A673 (cell line): ENCODE measurements around the gene CCR5AS.

Experiments
- BruUV-seq: library from RNA; stranded (reverse); fragments of 400-500 nt; replicated peaks from 2 replicates; lab custom pipeline; 2021; lab: Mats Ljungman, UMichigan
- CTCF ChIA-PET: fragments of 300-600 bp; sonication (Branson Sonifier 250); formaldehyde crosslinking; loops from one replicate; lab custom pipeline; 2022; ENCODE audit warnings: antibody characterized with exemption; lab: Charles Lee
- POLR2A ChIA-PET: fragments of 300-600 bp; sonication (Branson Sonifier 250); formaldehyde crosslinking; loops from one replicate; lab custom pipeline; 2022; ENCODE audit warnings: antibody characterized with exemption; ENCODE audit not compliant: low non-redundant PET; lab: Charles Lee
- DNase-seq: peaks from one replicate; pipeline ENCODE4 v3.0.0-alpha.2; 2015; ENCODE audit warnings: low spot score
- H3K27ac ChIP-seq: fragments of 200-600 bp; sonication (generic); 2 replicates; pipeline ENCODE4 v1.5.1; 2016; ENCODE audit warnings: mixed run types, low read depth, mild to moderate bottlenecking, mixed read lengths, antibody characterized with exemption, low read length; ENCODE audit not compliant: poor library complexity, severe bottlenecking
- H3K27me3 ChIP-seq: fragments of 200-600 bp; sonication (generic); replicated peaks from 2 replicates; pipeline ENCODE4 v1.6.1; 2017; ENCODE audit warnings: mixed run types, low read depth, mild to moderate bottlenecking, mixed read lengths, antibody characterized with exemption, low read length; ENCODE audit not compliant: insufficient read depth, poor library complexity
- H3K36me3 ChIP-seq: fragments of 200-600 bp; sonication (generic); 2 replicates; pipeline ENCODE4 v1.6.1; 2016; ENCODE audit warnings: mixed run types, mild to moderate bottlenecking, mixed read lengths, antibody characterized with exemption, low read length; ENCODE audit not compliant: insufficient read depth, poor library complexity, severe bottlenecking
- H3K4me1 ChIP-seq: fragments of 200-600 bp; sonication (generic); 2 replicates; pipeline ENCODE4 v1.6.1; 2017; ENCODE audit warnings: mixed run types, mild to moderate bottlenecking, mixed read lengths, antibody characterized with exemption, low read length; ENCODE audit not compliant: insufficient read depth, poor library complexity, severe bottlenecking
- H3K4me3 ChIP-seq: fragments of 200-600 bp; sonication (generic); 2 replicates; pipeline ENCODE4 v1.5.1; 2016; ENCODE audit warnings: low read depth, mixed run types, mild to moderate bottlenecking, mixed read lengths, low read length; ENCODE audit not compliant: poor library complexity, severe bottlenecking
- H3K9me3 ChIP-seq: fragments of 200-600 bp; sonication (generic); 2 replicates; pipeline ENCODE4 v1.6.1; 2016; ENCODE audit warnings: mixed run types, low read depth, mild to moderate bottlenecking, mixed read lengths, antibody characterized with exemption, low read length; ENCODE audit not compliant: poor library complexity, severe bottlenecking
- EZH2 ChIP-seq: fragments of 200-600 bp; sonication (generic); IDR thresholded peaks from 2 replicates; pipeline ENCODE4 v1.6.1; 2017; ENCODE audit warnings: borderline replicate concordance, low read depth, mild to moderate bottlenecking, mixed read lengths, antibody characterized with exemption, low read length; ENCODE audit not compliant: poor library complexity, severe bottlenecking
- intact Hi-C: fragments of 100-400 bp; cut with micrococcal nuclease; formaldehyde crosslinking; loops from one replicate; pipeline ENCODE4 v1.10.0; 2022; ENCODE audit not compliant: unreplicated experiment
- TF ChIP-seq, protein P1 (sequence below): fragments of 300-800, 200-600 bp; sonication (generic); conservative IDR thresholded peaks from 2 replicates; pipeline ENCODE4 v1.5.1; 2017; ENCODE audit warnings: low read depth, mild to moderate bottlenecking, antibody characterized with exemption, low read length, moderate library complexity, mixed read lengths

CCR5AS gene

DNA sequence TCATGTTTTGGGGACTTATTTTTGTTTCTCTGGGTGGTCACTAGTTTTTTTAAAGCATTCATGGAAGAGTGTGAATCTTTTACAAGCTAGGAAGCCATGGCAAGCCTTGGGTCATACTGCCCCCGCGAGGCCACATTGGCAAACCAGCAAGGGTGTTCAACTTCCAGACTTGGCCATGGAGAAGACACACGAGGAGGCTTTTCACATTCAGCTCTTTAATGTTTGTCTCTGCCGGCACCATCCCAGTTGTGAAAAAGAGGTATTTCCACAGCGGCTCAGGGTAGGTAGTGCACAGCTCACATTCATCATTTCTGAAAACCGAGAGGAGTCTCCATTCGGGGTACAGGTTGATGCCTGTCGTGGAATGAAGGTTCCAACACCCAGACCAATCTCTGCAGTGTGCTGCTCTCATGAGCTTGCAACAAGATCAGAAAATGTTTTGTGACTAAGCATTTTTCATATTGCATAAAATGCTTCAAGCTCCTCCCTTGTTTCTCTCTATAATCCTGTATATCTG is 28.4 kb downstream of the CCR5AS start:
- Histone ChIP-seq H3K9me3 (no peaks in the 10 kb centered on the region), H3K36me3 (no peaks in the 10 kb centered on the region), H3K4me3 (no peak overlapping the region), H3K27ac (no peak overlapping the region), H3K27me3 (peaks cover 11% of the 10 kb centered on the region), H3K4me1 (no peaks in the 10 kb centered on the region)
- POLR2A ChIA-PET = no interaction called here
- CTCF ChIA-PET = no interaction called here
- DNase-seq = peak; percentile 3
- TF ChIP-seq EZH2 = no peak
- TF ChIP-seq, protein P1, sequence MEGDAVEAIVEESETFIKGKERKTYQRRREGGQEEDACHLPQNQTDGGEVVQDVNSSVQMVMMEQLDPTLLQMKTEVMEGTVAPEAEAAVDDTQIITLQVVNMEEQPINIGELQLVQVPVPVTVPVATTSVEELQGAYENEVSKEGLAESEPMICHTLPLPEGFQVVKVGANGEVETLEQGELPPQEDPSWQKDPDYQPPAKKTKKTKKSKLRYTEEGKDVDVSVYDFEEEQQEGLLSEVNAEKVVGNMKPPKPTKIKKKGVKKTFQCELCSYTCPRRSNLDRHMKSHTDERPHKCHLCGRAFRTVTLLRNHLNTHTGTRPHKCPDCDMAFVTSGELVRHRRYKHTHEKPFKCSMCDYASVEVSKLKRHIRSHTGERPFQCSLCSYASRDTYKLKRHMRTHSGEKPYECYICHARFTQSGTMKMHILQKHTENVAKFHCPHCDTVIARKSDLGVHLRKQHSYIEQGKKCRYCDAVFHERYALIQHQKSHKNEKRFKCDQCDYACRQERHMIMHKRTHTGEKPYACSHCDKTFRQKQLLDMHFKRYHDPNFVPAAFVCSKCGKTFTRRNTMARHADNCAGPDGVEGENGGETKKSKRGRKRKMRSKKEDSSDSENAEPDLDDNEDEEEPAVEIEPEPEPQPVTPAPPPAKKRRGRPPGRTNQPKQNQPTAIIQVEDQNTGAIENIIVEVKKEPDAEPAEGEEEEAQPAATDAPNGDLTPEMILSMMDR = peak; percentile 34; the same call in 1 of the 2 replicates
- intact Hi-C loops = loop anchor here (10.0 kb wide), 1 partner anchor 164 kb away; no protein-coding TSS in a partner anchor
- BruUV-seq = no TSS peak

DNA sequence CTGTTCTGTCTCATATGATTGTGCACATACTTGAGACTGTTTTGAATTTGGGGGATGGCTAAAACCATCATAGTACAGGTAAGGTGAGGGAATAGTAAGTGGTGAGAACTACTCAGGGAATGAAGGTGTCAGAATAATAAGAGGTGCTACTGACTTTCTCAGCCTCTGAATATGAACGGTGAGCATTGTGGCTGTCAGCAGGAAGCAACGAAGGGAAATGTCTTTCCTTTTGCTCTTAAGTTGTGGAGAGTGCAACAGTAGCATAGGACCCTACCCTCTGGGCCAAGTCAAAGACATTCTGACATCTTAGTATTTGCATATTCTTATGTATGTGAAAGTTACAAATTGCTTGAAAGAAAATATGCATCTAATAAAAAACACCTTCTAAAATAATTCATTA is 31.1 kb downstream of the CCR5AS start:
- Histone ChIP-seq H3K27me3 (peaks cover 20% of the 10 kb centered on the region), H3K36me3 (no peaks in the 10 kb centered on the region), H3K27ac (no peak overlapping the region), H3K4me3 (no peak overlapping the region), H3K9me3 (no peaks in the 10 kb centered on the region), H3K4me1 (no peaks in the 10 kb centered on the region)
- CTCF ChIA-PET = no interaction called here
- no TSS peak for BruUV-seq
- TF ChIP-seq, protein P1 = no peak
- POLR2A ChIA-PET = no interaction called here
- DNase-seq = no peak
- intact Hi-C loops = loop anchor here (10.0 kb wide), 1 partner anchor 161 kb away; no protein-coding TSS in a partner anchor

DNA sequence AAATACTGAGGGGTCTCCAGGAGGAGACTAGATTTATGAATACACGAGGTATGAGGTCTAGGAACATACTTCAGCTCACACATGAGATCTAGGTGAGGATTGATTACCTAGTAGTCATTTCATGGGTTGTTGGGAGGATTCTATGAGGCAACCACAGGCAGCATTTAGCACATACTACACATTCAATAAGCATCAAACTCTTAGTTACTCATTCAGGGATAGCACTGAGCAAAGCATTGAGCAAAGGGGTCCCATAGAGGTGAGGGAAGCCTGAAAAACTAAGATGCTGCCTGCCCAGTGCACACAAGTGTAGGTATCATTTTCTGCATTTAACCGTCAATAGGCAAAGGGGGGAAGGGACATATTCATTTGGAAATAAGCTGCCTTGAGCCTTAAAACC is 31.6 kb downstream of the CCR5AS start:
- H3K27ac ChIP-seq = no peak overlapping the region
- H3K4me3 ChIP-seq = no peak overlapping the region
- H3K4me1 ChIP-seq = no peaks in the 10 kb centered on the region
- no TSS peak for BruUV-seq
- CTCF ChIA-PET = no interaction called here
- TF ChIP-seq EZH2 = no peak
- TF ChIP-seq, protein P1 = no peak
- H3K9me3 ChIP-seq = no peaks in the 10 kb centered on the region
- H3K36me3 ChIP-seq = no peaks in the 10 kb centered on the region
- POLR2A ChIA-PET = no interaction called here
- no peak for DNase-seq
- intact Hi-C loops = loop anchor here (10.0 kb wide), 1 partner anchor 160 kb away; no protein-coding TSS in a partner anchor
- H3K27me3 ChIP-seq = peaks cover 23% of the 10 kb centered on the region
